PC-3 (cell line): ENCODE data around the gene TUBB1.

ENCODE experiments used
- CTCF ChIP-seq: fragments of 300-600 bp; sonication (generic); conservative IDR thresholded peaks from 2 replicates; pipeline ENCODE4 v1.5.1; 2017; ENCODE audit warnings: antibody characterized with exemption, low read depth, mild to moderate bottlenecking, low read length
- EZH2 ChIP-seq: fragments of 300-600 bp; sonication (generic); IDR thresholded peaks from one replicate; pipeline ENCODE4 v1.6.1; 2017; ENCODE audit warnings: antibody characterized with exemption, mild to moderate bottlenecking, low read length; ENCODE audit not compliant: unreplicated experiment
- EZH2phosphoT487 ChIP-seq: fragments of 300-600 bp; sonication (generic); IDR thresholded peaks from 2 replicates; pipeline ENCODE4 v1.6.1; 2018; ENCODE audit warnings: mild to moderate bottlenecking, antibody characterized with exemption, low read length, borderline replicate concordance

GRCh38 chr20:58982406-58983114 is 36.7 kb upstream of the TUBB1 start:
- TF ChIP-seq CTCF: no peak
- TF ChIP-seq EZH2: no peak
- no peak for TF ChIP-seq EZH2phosphoT487
